LNCaP clone FGC (cell line): Measurements from ENCODE around the gene COL9A3.

Experiments used
- DNase-seq: peaks from one replicate; pipeline ENCODE4 v3.0.0-alpha.2; 2011; ENCODE audit warnings: low read depth
- H3K4me3 ChIP-seq: 2 replicates; pipeline ENCODE4 v1.5.1; 2011; ENCODE audit warnings: mild to moderate bottlenecking, low read depth, low read length, control low read depth
- TF ChIP-seq, protein P1 (sequence below): IDR thresholded peaks from 2 replicates; pipeline ENCODE4 v1.5.1; 2012; ENCODE audit warnings: mild to moderate bottlenecking; ENCODE audit not compliant: control insufficient read depth, insufficient read depth; ENCODE audit errors: extremely low read depth

Gene COL9A3

DNA sequence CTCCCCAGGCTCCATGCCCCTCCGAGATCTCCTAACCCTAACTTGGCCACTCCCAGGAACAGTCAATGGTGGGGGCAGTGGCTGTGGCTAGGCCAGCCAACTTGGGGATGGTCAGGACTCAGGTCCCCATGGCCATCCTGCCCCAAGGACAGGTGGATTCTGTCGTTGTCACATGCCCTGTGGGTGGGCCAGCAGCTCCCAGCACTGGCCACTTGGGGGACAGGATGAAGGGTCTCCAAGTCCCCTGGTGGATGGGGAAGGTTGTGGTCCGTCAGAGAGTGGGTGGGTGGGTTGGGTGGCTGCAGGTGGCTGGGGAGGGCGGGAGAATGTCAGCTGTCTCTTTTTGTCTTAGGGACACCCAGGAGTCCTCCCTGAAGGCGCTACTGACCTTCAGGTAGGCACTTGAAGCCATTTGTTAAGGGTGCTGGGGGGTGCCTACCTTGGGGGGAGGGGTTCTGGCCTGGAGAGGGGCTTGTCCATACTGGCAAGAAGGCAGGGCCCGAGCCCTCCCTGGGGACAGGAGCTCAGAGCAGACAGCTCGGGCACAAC lies 5.5 kb downstream of the COL9A3 start:
- TF ChIP-seq, protein P1, sequence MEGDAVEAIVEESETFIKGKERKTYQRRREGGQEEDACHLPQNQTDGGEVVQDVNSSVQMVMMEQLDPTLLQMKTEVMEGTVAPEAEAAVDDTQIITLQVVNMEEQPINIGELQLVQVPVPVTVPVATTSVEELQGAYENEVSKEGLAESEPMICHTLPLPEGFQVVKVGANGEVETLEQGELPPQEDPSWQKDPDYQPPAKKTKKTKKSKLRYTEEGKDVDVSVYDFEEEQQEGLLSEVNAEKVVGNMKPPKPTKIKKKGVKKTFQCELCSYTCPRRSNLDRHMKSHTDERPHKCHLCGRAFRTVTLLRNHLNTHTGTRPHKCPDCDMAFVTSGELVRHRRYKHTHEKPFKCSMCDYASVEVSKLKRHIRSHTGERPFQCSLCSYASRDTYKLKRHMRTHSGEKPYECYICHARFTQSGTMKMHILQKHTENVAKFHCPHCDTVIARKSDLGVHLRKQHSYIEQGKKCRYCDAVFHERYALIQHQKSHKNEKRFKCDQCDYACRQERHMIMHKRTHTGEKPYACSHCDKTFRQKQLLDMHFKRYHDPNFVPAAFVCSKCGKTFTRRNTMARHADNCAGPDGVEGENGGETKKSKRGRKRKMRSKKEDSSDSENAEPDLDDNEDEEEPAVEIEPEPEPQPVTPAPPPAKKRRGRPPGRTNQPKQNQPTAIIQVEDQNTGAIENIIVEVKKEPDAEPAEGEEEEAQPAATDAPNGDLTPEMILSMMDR = no peak
- H3K4me3 ChIP-seq = no peak overlapping the region
- DNase-seq = no peak

DNA sequence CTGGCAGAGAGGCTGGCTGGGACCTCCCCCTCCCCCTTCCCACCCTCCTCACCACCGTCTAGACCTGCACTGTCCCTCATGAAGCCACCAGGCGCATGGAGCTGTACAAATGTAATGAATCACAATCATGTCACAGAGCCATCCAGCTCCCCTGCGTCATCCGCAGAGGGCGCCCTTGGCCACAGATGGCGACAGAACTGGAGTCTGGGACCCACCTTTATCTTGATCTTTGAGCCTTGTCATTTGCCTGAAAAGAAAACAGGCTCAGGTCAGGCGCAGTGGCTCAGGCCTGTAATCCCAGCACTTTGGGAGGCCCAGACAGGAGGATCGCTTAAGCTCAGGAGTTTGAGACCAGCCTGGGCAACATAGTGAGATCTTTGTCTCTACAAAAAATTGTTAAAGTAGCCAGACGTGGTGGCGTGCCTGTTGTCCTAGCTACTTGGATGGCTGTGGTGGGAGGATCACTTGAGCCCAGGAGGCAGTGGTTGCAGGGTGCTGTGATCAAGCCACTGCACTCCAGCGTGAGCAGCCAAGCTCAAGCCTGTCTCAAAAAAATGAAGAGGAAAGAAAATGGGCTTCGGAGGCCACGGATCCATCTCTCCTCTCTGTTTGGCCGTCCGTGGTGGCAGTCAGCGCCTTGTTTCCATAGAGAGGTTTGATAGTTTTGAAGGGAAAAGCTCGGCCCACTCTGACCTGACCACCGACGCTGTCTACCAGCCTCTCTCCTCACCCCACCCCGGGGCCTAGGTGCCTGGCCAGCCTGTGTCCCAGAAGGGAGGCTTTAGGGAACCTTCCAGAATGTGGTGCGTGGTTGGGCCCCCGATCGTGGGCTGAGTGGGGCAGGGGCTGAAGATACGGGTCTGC lies 6.2 kb downstream of the COL9A3 start:
- TF ChIP-seq, protein P1 = peak; percentile 44
- DNase-seq = no peak
- H3K4me3 ChIP-seq = no peak overlapping the region

DNA sequence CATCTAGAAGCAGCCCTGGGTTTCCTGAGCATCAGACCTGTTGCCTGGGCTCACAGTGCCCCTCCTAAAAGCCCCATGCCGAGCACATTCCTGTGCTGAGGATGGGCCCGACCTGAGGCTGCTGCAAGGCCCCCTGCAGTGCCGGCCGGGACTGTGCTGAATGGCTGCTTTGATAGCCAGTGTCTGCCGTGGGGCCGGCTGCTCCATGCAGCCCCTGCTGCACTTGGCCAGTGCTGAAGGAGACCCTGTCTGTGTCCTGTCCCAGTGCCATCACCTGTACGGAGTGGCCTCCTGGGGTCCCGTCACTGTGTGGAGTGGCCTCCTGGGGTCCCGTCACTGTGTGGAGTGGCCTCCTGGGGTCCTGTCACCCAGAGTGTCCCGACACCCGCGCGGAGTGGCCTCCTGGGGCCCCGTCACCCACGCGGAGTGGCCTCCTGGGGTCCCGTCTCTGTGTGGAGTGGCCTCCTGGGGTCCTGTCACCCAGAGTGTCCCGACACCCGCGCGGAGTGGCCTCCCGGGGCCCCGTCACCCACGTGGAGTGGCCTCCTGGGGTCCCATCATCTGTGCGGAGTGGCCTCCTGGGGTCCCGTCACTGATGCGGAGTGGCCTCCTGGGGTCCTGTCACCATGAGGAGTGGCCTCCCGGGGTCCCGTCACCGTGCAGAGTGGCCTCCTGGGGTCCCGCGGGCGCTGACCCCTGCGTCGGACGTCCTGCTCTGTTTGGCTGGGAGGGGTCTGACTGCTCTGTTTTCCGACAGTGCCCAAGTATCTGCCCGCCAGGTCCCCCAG lies 7.0 kb downstream of the COL9A3 start:
- H3K4me3 ChIP-seq = no peak overlapping the region
- TF ChIP-seq, protein P1 = no peak
- no peak for DNase-seq

DNA sequence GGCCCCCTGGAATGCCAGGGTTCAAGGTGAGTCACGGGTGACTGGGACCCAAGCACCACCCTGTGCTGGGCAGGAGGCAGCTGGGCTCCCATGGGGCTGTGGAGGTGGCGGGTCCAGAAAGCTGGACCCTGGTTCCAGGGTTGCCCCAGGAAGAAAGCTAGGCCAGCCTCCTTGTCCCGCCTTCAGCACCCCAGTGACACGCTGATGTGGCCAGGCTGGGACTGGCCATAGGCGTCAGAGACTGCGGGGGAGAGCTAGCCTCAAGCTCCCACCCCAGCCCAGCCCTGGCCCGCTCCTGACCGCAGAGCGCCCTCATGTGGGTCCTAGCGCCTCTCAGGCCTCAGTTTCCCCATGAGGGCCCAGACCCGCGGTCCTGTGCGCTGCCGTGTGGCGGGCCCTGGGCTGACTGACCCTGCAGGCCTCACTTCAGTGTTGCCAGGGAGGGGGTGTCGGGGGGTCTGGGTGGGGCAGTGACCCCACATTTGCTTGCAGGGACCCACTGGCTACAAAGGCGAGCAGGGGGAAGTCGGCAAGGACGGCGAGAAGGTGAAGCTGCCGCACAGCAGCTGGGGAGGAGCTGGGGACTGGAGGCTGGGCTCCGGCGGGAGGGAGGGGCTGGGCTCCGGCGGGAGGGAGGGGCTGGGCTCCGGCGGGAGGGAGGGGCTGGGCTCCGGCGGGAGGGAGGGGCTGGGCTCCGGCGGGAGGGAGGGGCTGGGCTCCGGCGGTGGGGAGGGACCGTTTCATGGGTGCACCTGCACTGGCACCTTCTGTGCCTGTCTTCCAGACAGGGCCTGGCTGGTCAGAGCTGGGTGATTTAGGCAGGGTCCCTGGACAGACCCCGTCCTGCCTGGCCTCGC lies 7.9 kb downstream of the COL9A3 start:
- no peak for DNase-seq
- TF ChIP-seq, protein P1 = no peak
- peak overlapping the region; percentile 30; the same call in 1 of the 2 replicates for H3K4me3 ChIP-seq

- TF ChIP-seq, protein P1 = no peak
- DNase-seq = no peak
- H3K4me3 ChIP-seq = no peak overlapping the region
Observed at GRCh38 chr20:62825333-62825985, 8.6 kb downstream of the COL9A3 start.
